Gastrocnemius medialis (tissue), 4 donors: ENCODE data around the gene NCK2.

ENCODE experiments used
- POLR2A ChIP-seq, 2 donors: fragments of 450-650 bp; IDR thresholded peaks; one replicate each; pipeline ENCODE4 v1.6.1; 2017; ENCODE audit warnings: antibody characterized with exemption in 2 of 2, mild to moderate bottlenecking in 2 of 2, moderate library complexity in 2 of 2
- TF ChIP-seq, protein P1 (sequence below), 5 experiments: fragments of 450-650 bp in 3 of 5; fragments of 200-600 bp in 2 of 5; sonication (generic) in 2 of 5; IDR thresholded peaks in 4 of 5; conservative IDR thresholded peaks in 1 of 5; 1 replicate in 4 of 5; 2 replicates in 1 of 5; pipeline ENCODE4 v1.5.1; 2016 to 2019; ENCODE audit warnings: antibody characterized with exemption in 5 of 5, mild to moderate bottlenecking in 3 of 5, moderate library complexity in 3 of 5

DNA sequence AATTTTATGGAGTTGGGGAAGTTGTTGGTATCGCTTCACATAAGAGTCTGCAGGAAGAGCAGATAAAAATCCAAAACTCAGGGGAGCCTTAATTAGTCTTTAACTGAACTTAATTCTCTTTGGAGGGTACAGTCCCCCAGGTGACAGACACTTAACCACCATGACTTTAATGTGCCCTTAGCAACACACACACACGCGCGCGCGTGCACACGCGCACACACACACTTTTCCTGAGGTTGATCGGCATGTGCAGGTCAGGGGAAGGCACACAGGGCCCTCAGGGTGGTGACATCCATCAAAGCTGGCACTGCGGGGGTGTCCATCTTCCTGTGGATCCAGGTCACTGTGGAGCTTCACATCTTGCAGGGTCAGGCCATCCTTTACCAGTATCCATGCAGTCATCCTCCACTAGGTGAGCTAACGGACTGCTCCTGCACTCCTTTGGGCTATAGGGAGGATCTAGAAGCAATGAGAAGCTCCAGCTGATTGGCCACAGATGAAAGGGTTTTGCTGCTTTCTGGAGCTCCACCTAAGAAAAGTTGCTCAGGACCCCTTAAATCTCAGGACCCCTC, 21.9 kb upstream of the NCK2 start:
- TF ChIP-seq, protein P1, sequence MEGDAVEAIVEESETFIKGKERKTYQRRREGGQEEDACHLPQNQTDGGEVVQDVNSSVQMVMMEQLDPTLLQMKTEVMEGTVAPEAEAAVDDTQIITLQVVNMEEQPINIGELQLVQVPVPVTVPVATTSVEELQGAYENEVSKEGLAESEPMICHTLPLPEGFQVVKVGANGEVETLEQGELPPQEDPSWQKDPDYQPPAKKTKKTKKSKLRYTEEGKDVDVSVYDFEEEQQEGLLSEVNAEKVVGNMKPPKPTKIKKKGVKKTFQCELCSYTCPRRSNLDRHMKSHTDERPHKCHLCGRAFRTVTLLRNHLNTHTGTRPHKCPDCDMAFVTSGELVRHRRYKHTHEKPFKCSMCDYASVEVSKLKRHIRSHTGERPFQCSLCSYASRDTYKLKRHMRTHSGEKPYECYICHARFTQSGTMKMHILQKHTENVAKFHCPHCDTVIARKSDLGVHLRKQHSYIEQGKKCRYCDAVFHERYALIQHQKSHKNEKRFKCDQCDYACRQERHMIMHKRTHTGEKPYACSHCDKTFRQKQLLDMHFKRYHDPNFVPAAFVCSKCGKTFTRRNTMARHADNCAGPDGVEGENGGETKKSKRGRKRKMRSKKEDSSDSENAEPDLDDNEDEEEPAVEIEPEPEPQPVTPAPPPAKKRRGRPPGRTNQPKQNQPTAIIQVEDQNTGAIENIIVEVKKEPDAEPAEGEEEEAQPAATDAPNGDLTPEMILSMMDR (IDR thresholded peaks at IDR 0.05 in 4 of 5, conservative IDR thresholded peaks at IDR 0.05 in 1 of 5): no peak
- TF ChIP-seq POLR2A (IDR thresholded peaks at IDR 0.05): no peak
